Esophagus squamous epithelium (tissue), 5 donors: ENCODE data around the gene CER1. TPM values are rescaled to one million over a fixed set of nuclear protein-coding genes. Genes with fewer than 3 reads are reported as not detected.

ENCODE experiments used
- DNase-seq: peaks from one replicate; lab custom pipeline; 2025; lab: John Stamatoyannopoulos, UW
- H3K27ac ChIP-seq, 4 donors: fragments of 200-600 bp; sonication (generic); one replicate each; pipeline ENCODE4 v1.5.1; 2016 to 2019; ENCODE audit warnings: mild to moderate bottlenecking in 1 of 4
- H3K27me3 ChIP-seq, 4 donors: fragments of 200-600 bp; sonication (generic); 1 replicate in 3 of 4; 2 replicates in 1 of 4; pipeline versions ENCODE4 v1.5.1 to v1.6.0; 2017 to 2021; ENCODE audit warnings: antibody characterized with exemption in 1 of 4
- H3K36me3 ChIP-seq, 3 donors: fragments of 200-600 bp; sonication (generic); one replicate each; pipeline ENCODE4 v1.5.1; 2016 to 2019
- H3K4me1 ChIP-seq, 3 donors: fragments of 200-600 bp; sonication (generic); one replicate each; pipeline ENCODE4 v1.5.1; 2017 to 2019
- H3K4me3 ChIP-seq, 4 donors: fragments of 200-600 bp; sonication (generic); 1 replicate in 3 of 4; 2 replicates in 1 of 4; pipeline ENCODE4 v1.5.1; 2016 to 2019; ENCODE audit warnings: mild to moderate bottlenecking in 2 of 4, moderate library complexity in 1 of 4
- H3K9me3 ChIP-seq, 3 donors: fragments of 200-600 bp; sonication (generic); one replicate each; pipeline ENCODE4 v1.5.1; 2016 to 2019
- CTCF ChIP-seq, 6 experiments: fragments of 450-650 bp in 4 of 6; fragments of 200-600 bp in 2 of 6; sonication (generic) in 2 of 6; IDR thresholded peaks; one replicate each; pipeline ENCODE4 v1.5.1; 2016 to 2019; ENCODE audit warnings: antibody characterized with exemption in 6 of 6, mild to moderate bottlenecking in 4 of 6, moderate library complexity in 4 of 6
- POLR2A ChIP-seq, 4 donors: fragments of 450-650 bp; IDR thresholded peaks; one replicate each; pipeline ENCODE4 v1.6.1; 2017; ENCODE audit warnings: antibody characterized with exemption in 4 of 4, mild to moderate bottlenecking in 4 of 4, moderate library complexity in 3 of 4
- WGBS, 2 donors: methylation state at CpG; one replicate each; pipeline ENCODE4 v1.1.5; 2018; 5-methylcytosine and 5-hydroxymethylcytosine counted together
- intact Hi-C: fragments of 100-400 bp; cut with DNase I; formaldehyde crosslinking; loops from one replicate; pipeline ENCODE4 v1.15.0; 2022
- total RNA-seq, 4 donors: library from RNA; depleted of rRNA; stranded (reverse); fragments of >200 nt; gene quantifications; one replicate each; pipeline ENCODE4 v1.1.0, GENCODE V29; 2016
- donor health status: DM: yes; HTN: yes; CAD: no.

Gene CER1
- total RNA-seq, 4 donors from 2014 or later = not detected

- H3K27me3 ChIP-seq = no peaks in the 10 kb centered on the region
- no peak overlapping the region for H3K4me3 ChIP-seq
- no peak overlapping the region for H3K27ac ChIP-seq
- TF ChIP-seq POLR2A (IDR thresholded peaks at IDR 0.05) = no peak
- no peak for TF ChIP-seq CTCF (IDR thresholded peaks at IDR 0.05)
- DNase-seq = no peak
- intact Hi-C loops = no loop called here
- H3K9me3 ChIP-seq = no peaks in the 10 kb centered on the region
- H3K36me3 ChIP-seq = no peaks in the 10 kb centered on the region
- H3K4me1 ChIP-seq = peaks cover 0 to 13% (median 0%) of the 10 kb centered on the region in 3 donors
These were observed 11.7 kb downstream of the CER1 start for GRCh38 chr9:14710804-14711203.

GRCh38 chr9:14706530-14707140 lies 15.9 kb downstream of the CER1 start:
- intact Hi-C loops = no loop called here
- WGBS, 2 donors = 76 to 89% methylated on average over 5 of the region's 5 CpGs
- H3K4me1 ChIP-seq = no peaks in the 10 kb centered on the region
- H3K9me3 ChIP-seq = peaks cover 0 to 10% (median 9%) of the 10 kb centered on the region in 3 donors
- no peaks in the 10 kb centered on the region for H3K36me3 ChIP-seq
- H3K4me3 ChIP-seq = no peak overlapping the region
- no peak for DNase-seq
- peaks cover 0 to 2% (median 0%) of the 10 kb centered on the region in 4 donors for H3K27me3 ChIP-seq
- TF ChIP-seq CTCF (IDR thresholded peaks at IDR 0.05) (no peak), POLR2A (IDR thresholded peaks at IDR 0.05) (no peak)
- H3K27ac ChIP-seq = no peak overlapping the region

- Histone ChIP-seq H3K9me3 (peaks cover 0 to 10% (median 9%) of the 10 kb centered on the region in 3 donors), H3K27me3 (peaks cover 0 to 10% (median 0%) of the 10 kb centered on the region in 4 donors), H3K4me3 (no peak overlapping the region), H3K4me1 (no peaks in the 10 kb centered on the region), H3K36me3 (no peaks in the 10 kb centered on the region), H3K27ac (no peak overlapping the region)
- no peak for DNase-seq
- intact Hi-C loops = no loop called here
- TF ChIP-seq POLR2A (IDR thresholded peaks at IDR 0.05) (no peak), CTCF (IDR thresholded peaks at IDR 0.05) (no peak)
These were observed 17.5 kb downstream of the CER1 start for GRCh38 chr9:14705079-14705478.

GRCh38 chr9:14704281-14704680 lies 18.3 kb downstream of the CER1 start:
- no peak overlapping the region for H3K27ac ChIP-seq
- 87% methylated on average over 3 of the region's 3 CpGs; no CpG with 5 or more reads in 1 of the 2 donors for WGBS, 2 donors
- peaks cover 0 to 10% (median 9%) of the 10 kb centered on the region in 3 donors for H3K9me3 ChIP-seq
- no peak overlapping the region for H3K4me3 ChIP-seq
- no peak for DNase-seq
- intact Hi-C loops = no loop called here
- no peaks in the 10 kb centered on the region for H3K36me3 ChIP-seq
- H3K4me1 ChIP-seq = no peaks in the 10 kb centered on the region
- peaks cover 0 to 17% (median 0%) of the 10 kb centered on the region in 4 donors for H3K27me3 ChIP-seq
- TF ChIP-seq CTCF (IDR thresholded peaks at IDR 0.05) (no peak), POLR2A (IDR thresholded peaks at IDR 0.05) (no peak)

- Histone ChIP-seq H3K4me3 (no peak overlapping the region), H3K36me3 (no peaks in the 10 kb centered on the region), H3K27me3 (peaks cover 0 to 22% (median 0%) of the 10 kb centered on the region in 4 donors), H3K4me1 (no peaks in the 10 kb centered on the region), H3K27ac (no peak overlapping the region), H3K9me3 (peaks cover 0 to 10% (median 9%) of the 10 kb centered on the region in 3 donors)
- DNase-seq = no peak
- 42 to 46% methylated on average over 4 of the region's 4 CpGs for WGBS, 2 donors
- TF ChIP-seq POLR2A (IDR thresholded peaks at IDR 0.05) (no peak), CTCF (IDR thresholded peaks at IDR 0.05) (no peak)
- intact Hi-C loops = no loop called here
These were observed 20.3 kb downstream of the CER1 start for GRCh38 chr9:14702200-14702720.
